Left renal cortex interstitium (tissue), 4 donors: ENCODE results near the gene NFKB1. TPM values are rescaled to one million over a fixed set of nuclear protein-coding genes. Genes with fewer than 3 reads are reported as not detected.
"Not testable (repeated sequence)": the region's sequence is repeated elsewhere in the genome, so short reads cannot be mapped to it uniquely, and the experiment has no call there.

ENCODE experiments used
- DNase-seq, 4 donors: peaks; one replicate each; pipeline ENCODE4 v3.0.0-alpha.2; 2013; ENCODE audit warnings: low read depth in 4 of 4, low spot score in 2 of 4, missing footprints in 1 of 4
- polyA plus RNA-seq, 4 donors: library from polyadenylated mRNA; unstranded; fragments of 120-200 nt; gene quantifications; one replicate each; pipeline ENCODE4 v1.2.1, GENCODE V29; 2013; ENCODE audit not compliant: insufficient read length in 4 of 4

NFKB1 gene
- polyA plus RNA-seq, 4 donors = 24.4 to 28.6 (median 25.3) TPM

DNA sequence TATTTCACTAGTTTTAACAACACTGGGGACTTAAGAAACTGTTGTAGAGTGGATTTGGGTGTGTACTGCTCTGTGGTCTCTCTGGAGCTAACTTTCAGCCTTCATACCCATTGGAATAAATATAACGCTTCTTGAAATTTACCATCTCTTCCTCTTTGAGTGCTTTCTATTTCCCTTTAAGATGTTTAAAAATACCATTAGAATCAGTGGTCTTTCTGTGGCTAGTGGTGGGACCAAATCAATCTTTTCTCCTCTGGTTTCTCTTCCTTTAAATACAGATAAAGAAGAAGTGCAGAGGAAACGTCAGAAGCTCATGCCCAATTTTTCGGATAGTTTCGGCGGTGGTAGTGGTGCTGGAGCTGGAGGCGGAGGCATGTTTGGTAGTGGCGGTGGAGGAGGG, 92.0 kb downstream of the NFKB1 start:
- no peak for DNase-seq

DNA sequence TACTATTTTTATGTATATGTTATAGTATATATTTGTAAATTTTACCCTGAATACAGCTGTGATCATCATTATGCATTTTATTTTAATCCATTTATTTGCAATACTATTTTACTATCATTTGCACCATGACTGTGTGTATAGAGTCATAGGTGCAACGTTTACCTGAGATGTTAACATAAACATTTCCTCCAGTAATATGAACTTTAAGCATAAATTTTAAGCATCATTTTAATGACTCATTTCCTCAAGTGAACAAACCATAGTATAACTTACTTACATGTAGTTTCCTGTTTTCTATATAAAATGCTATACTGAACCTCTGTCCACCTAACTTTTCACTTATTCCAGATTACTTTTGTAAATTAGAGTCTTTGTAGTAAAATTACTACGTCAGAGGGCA, 92.8 kb downstream of the NFKB1 start:
- no peak for DNase-seq

DNA sequence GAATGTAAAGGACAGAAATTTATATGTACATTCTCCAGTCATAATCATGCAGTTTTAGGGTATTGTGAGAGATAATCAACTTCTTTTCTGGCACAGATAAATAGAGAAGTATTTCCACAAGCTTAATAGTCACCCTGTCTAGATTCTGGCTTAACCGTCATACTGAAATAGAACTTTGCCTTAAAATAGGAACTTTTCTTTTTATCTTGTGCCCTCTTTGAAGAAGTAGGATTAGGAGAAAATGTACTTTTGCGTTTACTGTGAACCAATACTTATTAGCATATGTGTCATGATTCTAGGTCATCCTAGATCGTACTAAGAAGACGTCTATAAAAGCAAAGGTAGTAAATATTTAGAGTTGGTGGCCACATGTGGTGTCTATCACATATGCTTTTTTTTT, 95.4 kb downstream of the NFKB1 start:
- no peak for DNase-seq

GRCh38 chr4:102598086-102598761, 97.1 kb downstream of the NFKB1 start:
- DNase-seq = no peak

- no peak for DNase-seq
Measured at GRCh38 chr4:102598762-102599374, 97.7 kb downstream of the NFKB1 start.

- no peak for DNase-seq
Measured at GRCh38 chr4:102599455-102599854, 98.3 kb downstream of the NFKB1 start.

GRCh38 chr4:102599886-102600285, 98.7 kb downstream of the NFKB1 start:
- DNase-seq = no peak

DNA sequence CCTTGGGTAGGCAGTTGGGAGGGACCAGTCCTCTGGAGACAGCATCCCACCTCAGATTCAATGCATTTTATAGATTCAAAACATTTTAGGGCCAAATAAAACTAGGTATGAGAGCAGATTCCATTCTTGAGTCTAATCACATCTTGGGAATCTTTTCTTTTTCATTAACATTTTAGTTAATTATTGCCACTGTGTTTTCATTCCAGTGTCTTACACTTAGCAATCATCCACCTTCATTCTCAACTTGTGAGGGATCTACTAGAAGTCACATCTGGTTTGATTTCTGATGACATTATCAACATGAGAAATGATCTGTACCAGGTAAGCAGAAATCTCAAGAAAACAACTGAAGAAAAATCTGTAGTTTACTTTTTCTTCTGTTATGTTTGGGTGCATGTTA, 99.5 kb downstream of the NFKB1 start:
- DNase-seq = no peak

DNA sequence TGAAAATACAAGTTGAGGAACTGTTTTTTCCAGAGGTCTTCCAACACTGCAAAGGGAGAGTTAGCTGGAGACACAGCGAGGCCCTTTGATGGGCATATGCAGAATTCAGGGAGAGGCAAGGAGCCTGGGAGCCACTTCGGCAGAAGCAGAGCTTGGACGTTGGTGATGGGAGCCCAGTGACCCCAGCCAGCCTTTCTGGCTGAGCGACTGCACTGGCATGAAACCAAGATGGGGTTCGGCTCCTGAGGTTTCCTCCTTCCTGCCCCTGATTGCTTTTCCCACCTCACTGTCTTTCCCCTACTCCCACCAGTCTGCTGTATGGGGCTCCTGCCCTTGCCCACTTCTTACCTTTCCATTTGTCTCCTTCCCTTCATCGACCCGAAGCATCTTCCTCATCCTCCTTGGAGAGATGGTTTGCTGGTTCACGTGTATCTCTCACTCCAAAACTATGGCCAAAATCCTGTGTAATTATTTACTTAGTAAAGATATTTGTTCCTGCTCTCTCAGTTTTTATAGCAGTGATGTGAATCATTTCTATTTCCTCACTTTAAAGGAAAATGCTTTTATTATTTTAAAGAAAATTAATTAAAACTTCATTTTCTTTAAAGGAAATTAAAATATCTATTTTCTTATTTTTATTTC, 100.5 kb downstream of the NFKB1 start:
- DNase-seq = no peak

DNA sequence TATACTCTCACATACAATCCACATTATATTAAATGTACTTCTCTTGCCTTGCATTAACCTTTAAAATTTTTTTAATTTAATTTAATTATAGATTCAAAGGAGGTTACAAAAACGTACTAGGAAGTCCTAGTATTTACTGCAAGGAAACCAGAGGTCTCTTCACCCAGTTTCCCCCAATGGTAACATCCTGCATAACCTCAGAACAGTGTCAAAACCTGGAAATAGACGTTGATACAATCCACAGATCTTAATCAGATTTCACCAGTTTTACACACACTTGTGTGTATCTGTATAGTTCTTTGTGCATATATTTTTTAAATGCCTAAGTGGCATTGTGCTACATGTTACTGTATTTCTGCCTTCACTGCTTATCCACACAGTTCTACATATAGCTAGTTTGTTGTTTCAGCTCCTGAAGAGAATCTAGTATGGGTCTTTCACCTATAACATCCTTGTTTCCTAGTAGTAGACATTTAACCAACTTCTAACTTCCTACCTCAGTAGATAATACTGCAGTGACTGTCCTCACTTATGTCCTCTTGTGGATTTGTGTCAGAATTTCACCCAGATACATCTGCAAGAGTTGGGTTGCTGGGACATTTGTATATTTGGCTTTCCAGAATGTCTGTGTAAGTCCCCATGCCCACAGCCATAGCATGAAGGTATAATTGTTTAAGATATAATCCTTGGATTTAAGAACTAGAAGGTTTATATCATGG, 103.2 kb downstream of the NFKB1 start:
- DNase-seq = no peak

- DNase-seq = no peak
Measured at GRCh38 chr4:102606261-102606660, 105.1 kb downstream of the NFKB1 start.

GRCh38 chr4:102606846-102607450, 105.8 kb downstream of the NFKB1 start:
- DNase-seq = no peak

DNA sequence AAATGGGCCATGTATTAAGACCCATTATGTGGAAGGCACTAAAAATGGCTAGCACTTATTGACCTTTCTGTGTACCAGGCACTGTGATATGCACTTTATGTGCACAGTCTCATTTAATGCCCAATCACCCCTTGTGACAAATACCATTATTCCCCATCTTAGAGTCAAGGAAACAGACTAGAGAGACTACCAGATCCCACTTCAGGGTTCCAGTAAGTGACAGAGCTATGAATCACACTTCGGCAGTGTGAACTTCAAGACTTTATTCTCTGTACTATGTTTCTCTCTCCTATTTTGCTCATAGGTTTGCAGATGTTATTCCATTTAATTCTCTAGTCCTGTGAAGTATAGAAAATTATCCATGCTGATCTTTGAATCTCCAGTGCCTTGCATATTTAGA, 107.0 kb downstream of the NFKB1 start:
- no peak for DNase-seq

DNA sequence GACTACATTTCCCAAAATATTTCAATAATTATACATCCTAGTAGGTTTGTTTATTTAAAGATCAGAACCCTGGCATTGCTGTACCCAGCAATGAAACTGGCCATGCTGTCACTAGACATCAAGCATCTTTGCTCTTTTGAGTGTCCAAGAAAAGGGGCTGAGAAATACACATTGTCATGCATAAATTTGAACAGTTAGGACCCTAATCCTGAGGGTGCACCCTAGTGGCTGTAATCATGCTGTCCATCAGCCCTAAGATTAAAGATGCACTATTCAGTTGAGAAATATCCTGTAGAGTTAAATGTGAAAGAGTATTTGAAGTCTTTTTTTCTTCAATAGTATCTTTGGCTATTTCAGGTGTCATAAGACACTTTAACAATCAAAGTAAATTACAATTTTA, 108.8 kb downstream of the NFKB1 start:
- DNase-seq = no peak

DNA sequence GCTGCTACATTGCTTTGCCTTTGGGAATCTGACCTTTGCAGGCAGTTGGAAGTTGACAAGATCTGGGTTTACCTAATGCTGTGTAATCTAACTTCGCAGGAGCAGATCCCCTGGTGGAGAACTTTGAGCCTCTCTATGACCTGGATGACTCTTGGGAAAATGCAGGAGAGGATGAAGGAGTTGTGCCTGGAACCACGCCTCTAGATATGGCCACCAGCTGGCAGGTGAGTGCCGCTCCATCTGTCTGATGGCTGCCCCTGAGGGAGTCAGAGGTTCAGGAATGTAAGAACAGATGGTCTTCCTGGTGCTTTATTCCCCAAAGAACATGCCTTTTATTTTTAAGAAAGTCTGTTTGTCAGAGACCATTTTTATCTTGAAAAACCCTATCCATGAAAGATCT, 109.3 kb downstream of the NFKB1 start:
- no peak for DNase-seq

- no peak for DNase-seq
Measured at GRCh38 chr4:102612210-102612609, 111.1 kb downstream of the NFKB1 start.

DNA sequence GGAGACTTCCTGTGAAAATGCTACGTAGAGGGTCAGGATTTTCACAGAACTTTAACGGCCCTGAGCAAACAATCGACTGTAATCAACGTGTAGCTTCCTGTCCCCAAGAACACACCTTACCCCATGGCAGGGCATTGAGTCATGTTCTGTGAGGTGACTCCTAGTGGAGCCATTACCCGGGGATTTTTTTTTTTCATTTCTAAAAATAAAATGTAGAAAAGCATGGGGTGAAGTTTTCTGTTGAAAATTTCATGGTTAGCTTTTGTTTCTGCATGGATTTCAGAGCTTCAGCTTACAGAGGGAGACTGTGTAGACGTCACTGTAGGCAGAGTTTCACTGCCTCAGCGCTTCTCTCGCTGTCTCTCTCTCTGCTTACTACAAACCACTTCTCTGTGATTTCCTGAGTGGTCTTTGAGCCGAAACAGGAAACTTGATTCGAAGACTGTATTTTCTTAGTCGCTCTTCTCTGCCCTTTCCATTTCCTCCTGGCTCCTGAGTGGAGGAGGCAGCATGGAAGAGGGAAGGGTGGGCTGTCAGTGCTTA, 111.7 kb downstream of the NFKB1 start:
- no peak for DNase-seq

GRCh38 chr4:102614801-102615200, 113.6 kb downstream of the NFKB1 start:
- no peak for DNase-seq

GRCh38 chr4:102616636-102617035, 115.5 kb downstream of the NFKB1 start:
- DNase-seq = no peak

DNA sequence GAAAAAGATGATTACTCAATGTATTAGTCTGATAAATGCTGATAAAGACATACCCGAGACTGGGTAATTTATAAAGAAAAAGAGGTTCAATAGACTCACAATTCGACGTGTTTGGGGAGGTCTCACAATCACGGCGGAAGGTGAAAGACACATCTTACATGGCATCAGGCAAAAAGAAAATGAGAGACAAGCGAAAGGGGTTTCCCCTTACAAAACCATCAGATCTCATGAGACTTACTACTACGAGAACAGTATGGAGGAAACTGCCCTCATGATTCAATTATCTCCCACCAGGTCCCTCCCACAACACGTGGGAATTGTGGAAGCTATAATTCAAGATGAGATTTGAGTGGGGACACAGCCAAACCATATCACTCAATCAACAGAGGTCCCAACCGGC, 117.9 kb downstream of the NFKB1 start:
- not testable (repeated sequence) for DNase-seq
